IPS DF 19.7 (cell line): ENCODE results near the gene BNC1.
"Not testable (repeated sequence)": the region's sequence is repeated elsewhere in the genome, so short reads cannot be mapped to it uniquely, and the experiment has no call there.

ENCODE experiments used
- DNase-seq: peaks from one replicate; pipeline ENCODE4 v3.0.0-alpha.2; 2013; ENCODE audit warnings: low read depth, low spot score

The BNC1 gene

DNA sequence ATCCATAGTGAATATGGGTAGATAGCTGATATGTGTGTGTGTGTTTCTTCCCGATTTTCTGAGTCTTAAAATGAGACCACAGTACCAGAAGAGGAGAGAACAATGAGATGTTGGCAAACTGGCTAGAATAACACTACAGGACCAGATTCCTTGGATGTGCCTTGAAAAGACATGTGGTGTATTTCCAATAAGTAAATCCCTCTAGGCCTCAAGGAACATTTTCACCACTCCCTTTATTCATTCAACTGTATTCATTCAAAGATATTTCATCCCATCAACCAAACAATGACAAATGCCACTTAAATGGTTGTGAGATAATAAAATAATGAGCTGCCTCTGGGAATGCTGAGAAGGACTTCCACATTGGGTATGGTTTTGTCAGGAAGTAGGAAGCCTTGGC lies 8.7 kb upstream of the BNC1 start:
- no peak for DNase-seq

DNA sequence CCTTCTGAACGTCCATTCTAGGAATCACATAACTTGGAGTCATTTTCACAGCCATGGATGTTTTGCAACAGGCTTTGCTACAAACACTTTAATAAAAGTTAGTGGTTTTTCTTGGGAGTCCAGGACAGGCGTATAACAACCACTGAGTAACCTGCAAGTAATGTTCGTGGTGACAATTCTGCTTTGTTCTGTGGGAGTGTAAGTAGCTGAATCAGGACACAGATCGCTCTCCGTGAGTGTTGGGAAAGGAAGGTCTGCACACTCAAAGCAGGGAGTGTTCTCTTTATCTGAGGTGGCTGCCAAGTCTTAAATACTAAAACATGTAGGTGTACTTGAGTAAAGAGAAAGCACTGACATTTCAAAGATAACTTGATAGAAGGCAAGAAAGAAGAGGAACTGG lies 7.9 kb upstream of the BNC1 start:
- no peak for DNase-seq

DNA sequence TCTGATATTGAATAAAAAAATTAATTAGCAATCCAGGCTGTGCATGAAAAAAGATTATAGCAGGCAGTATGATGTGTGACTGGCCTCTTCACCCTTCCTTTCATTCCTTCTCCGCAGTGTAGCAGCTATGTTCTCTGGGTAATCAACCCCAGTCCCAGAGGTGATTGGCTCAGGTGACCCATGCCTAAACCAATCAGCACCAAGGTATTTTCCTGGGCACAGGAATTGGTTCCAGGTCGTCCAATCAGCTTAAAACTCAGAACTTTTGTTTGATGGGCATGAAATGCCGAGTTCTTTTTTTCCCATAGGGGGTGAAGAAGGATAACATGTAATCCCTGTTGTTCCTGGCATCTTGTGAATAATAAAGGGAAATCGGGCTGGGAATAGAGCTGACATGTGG lies 5.8 kb upstream of the BNC1 start:
- DNase-seq = no peak

DNA sequence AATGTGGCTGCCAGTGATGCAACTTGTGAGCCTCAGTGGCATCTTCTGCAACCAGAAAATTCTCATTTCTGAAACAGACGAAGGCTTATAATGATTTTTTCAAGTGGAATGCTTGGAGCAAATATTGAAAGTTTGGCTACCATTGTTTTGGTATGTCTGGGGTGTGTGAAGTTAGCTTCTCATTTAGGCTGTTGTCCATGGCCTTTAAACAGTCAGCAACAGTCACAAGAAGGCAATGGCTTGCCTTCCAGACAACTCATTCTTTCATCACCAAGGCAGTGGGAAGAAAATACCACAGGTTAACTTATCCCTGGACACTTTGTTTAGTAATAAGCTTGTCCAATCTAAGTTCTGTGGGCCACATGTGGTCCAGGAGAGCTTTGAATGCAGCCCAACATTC lies 4.7 kb upstream of the BNC1 start:
- DNase-seq = no peak

- no peak for DNase-seq
Observed at GRCh38 chr15:83288381-83288801, 3.9 kb upstream of the BNC1 start.

GRCh38 chr15:83287541-83288027 lies 3.1 kb upstream of the BNC1 start:
- DNase-seq = no peak

DNA sequence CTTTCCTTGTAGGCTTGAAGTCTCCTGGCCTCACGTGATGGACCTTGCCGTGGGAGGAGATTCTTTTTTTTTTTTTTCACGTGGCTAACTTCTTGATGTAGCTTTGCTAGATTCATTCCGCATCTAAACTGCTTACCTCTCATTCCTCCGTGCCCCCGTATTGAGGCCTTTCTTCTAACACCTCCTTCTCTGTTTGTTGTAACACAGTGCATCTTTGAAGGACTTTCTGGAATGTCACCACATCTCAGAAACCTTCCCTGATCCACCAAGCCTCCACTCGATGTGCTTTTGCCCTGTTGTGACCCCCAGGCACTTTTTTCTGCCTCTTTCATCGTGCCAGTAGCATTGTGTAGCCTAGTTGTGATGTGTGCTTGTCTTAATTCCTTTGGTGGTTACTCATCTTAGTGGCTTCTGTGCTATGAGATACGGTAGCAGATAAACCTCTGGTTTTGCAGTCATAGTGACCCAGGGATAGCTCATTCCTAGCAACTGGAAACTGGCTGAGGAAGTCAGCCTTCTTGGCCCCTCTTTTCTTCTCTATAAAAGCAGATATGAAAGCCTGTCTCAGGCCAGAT lies 1.6 kb upstream of the BNC1 start:
- no peak for DNase-seq

DNA sequence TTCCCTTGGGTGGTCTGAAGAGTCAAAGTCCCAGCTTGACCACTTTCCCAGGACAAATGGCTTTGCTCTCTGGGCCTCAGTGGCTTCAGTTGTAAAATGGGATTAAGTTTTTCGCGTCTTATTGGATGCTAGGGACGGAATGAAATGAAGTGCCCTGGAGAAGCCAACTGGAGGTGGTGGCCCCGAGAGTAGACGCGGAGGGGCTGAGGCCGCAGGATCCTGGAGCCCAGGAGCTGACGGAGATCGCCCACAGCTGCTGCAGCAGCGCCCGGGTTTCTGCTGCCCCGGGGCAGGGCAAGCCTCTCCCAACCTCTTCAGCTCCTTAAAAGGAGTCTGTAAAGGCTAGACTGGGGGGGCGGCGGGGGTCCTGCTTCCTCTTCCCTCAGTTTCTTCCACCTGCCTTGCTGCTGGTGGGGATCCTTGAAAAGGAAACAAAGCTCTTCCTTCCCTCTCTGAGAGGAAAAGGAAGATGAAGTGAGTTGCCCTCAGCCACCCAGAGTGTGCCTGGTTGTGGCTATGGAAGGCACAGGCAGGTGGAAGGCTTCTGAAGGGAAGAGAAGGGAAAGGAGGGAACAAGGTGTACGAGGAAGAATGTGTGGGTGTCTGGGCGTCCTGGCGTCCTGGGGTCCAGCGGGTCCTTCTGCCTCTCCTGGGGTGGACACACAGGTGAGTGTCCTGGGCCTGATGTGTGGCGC lies 967 bp upstream of the BNC1 start:
- DNase-seq = no peak

- DNase-seq = no peak
Observed at GRCh38 chr15:83283813-83284558, 478 bp downstream of the BNC1 start.

- DNase-seq = no peak
Observed at GRCh38 chr15:83283138-83283812, 1.2 kb downstream of the BNC1 start.

DNA sequence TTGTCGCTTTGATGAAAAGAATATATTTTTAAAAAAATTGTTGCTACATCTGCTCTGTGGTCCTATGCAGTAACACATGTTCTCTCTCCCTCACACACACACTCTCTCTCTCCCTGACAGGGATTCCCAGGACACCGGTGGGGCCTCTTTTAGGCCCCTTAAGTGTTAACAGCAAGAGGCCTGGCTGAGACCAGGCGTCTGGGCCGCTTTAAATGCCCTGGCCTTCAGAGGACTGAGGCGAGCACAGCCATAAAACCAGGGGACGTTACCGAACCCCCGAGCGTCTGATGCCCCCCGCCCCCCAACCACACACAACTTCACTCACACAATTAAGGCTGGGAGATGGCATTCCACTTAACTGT lies 1.7 kb downstream of the BNC1 start:
- DNase-seq = no peak

DNA sequence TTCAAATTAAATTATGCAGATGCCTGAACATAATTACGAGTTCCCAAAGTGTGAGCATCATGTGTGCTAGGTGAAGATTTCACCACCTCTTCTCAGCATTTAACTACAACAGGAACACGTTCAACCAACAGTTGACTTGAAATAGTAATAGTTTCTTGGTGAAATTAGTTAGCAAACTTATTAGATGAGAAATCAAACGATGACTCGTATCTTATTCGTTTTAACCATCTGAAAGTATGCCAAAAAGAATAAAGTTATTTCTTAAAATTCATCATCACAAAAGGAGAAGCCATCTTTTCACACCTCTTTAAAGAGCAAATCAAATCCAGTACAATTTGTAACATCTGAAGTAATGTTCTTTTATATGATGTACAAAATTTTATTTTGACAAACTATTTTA lies 2.3 kb downstream of the BNC1 start:
- no peak for DNase-seq

- no peak for DNase-seq
Observed at GRCh38 chr15:83278191-83278590, 6.3 kb downstream of the BNC1 start.

- no peak for DNase-seq
Observed at GRCh38 chr15:83276661-83277060, 7.8 kb downstream of the BNC1 start.

- DNase-seq = no peak
Observed at GRCh38 chr15:83275412-83275811, 9.1 kb downstream of the BNC1 start.

DNA sequence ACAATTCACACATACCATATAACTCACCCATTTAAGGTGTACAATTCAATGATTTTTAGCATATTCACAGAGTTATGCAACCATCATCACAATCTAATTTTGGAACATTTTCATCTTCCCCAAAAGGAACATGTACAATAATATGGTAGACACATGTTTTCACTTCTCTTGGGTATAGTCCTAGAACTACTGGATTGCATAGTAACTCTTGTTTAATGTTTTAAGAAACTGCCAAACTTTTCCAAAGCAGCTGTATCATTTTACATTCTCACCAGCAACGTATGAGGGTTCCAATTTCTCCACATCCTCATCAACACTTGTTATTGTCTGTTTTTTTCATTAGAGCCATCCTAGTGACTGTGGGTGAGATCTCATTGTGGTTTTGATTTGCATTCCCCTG lies 14.3 kb downstream of the BNC1 start:
- no peak for DNase-seq

DNA sequence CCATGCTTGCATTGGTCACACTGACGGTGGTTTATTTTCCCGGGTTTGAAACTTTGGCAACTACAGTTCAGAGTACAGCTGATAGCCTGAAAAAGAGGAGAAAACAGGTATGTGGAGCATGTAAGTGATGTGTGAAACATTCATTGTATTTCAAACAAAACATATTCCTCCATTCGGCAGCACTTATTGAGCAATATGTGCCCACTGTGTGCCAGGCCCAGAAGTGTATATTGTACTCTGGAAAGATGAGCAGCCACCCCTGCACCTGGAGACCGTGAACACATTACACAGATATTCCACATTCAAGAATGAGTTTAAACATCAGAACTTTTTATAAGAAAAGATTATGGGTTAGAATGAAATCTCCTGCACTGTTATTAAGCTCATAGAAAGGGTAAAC lies 16.3 kb downstream of the BNC1 start:
- no peak for DNase-seq

DNA sequence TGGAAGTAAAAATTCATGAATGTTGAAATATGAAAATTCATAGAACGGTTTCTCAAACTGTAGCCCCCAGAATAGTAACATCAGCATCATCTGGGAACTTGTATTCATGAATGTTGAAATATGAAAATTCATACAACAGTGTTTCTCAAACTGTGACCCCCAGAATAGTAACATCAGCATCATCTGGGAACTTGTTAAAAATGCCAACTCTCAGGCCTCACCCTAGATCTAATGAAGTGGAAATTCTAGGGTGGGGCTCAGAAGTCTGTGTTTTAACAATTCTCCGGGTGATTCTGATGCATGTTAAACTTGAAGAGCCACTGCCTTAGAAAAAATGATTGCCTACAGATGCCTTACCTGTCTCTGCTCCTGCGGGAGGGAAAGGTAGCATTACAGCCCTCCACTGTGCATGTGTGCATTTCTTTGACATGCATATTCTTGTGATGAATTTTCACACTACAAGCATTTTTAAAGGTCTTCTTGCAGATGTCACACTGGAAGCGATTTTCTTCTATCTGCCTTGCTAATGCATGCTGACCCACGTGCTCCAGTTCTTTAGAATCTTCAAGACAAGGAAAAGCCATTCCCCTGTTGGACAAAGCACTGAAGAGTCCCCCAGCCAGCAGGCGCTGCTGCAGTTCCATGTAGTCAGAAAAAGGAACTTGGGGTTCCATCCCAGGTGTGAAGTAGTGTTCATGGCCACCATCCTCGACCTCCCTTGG lies 21.7 kb downstream of the BNC1 start:
- no peak for DNase-seq

- DNase-seq = not testable (repeated sequence)
Observed at GRCh38 chr15:83262181-83262580, 22.3 kb downstream of the BNC1 start.

DNA sequence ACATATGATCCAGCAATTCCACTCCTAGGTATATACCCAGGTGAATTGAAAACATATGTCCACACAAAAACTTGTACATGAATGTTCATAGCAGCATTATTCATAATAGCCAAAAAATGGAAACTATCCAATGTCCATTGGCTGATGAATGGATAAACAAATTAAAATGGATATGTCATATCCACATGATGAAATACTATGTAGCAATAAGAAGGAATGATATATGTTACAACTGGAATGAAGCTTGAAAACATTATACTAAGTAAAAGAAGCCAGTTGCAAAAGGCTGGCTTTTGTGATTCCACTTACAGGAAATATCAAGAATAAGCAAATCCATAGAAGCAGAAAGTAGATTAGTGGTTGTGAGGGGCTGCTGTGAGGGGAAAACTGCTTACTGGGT lies 33.7 kb downstream of the BNC1 start:
- no peak for DNase-seq

- DNase-seq = no peak
Observed at GRCh38 chr15:83249030-83249343, 35.5 kb downstream of the BNC1 start.
